Non-pigmented ciliary epithelial cell (primary cell): Measurements from ENCODE around the gene POLR3A.

Source experiments
- DNase-seq: peaks from one replicate; pipeline ENCODE4 v3.0.0-alpha.2; 2010; ENCODE audit warnings: low read depth

The POLR3A gene

GRCh38 chr10:77943121-77943901 lies 86.0 kb downstream of the POLR3A start:
- DNase-seq: no peak

- DNase-seq: no peak
These were observed 87.5 kb downstream of the POLR3A start for GRCh38 chr10:77941790-77942189.

GRCh38 chr10:77940627-77941026 lies 88.7 kb downstream of the POLR3A start:
- DNase-seq: no peak

GRCh38 chr10:77940225-77940624 lies 89.1 kb downstream of the POLR3A start:
- DNase-seq: no peak

GRCh38 chr10:77939561-77940001 lies 89.7 kb downstream of the POLR3A start:
- no peak for DNase-seq

GRCh38 chr10:77936697-77937567 lies 92.4 kb downstream of the POLR3A start:
- no peak for DNase-seq

- no peak for DNase-seq
These were observed 97.1 kb downstream of the POLR3A start for GRCh38 chr10:77932016-77932715.

- DNase-seq: no peak
These were observed 101.7 kb downstream of the POLR3A start for GRCh38 chr10:77927402-77928246.

GRCh38 chr10:77926566-77927401 lies 102.5 kb downstream of the POLR3A start, which contains the start of gene DLG5:
DLG5 (minus strand) TSS chr10:77926755; CDS start chr10:77926520, 235 bp downstream.
- no peak for DNase-seq

- no peak for DNase-seq
These were observed 103.3 kb downstream of the POLR3A start for GRCh38 chr10:77925795-77926565.

- DNase-seq: no peak
These were observed 103.9 kb downstream of the POLR3A start for GRCh38 chr10:77925410-77925794.

GRCh38 chr10:77922566-77923179 lies 106.6 kb downstream of the POLR3A start:
- no peak for DNase-seq

GRCh38 chr10:77922055-77922454 lies 107.3 kb downstream of the POLR3A start:
- DNase-seq: no peak

- DNase-seq: no peak
These were observed 107.9 kb downstream of the POLR3A start for GRCh38 chr10:77921395-77921794.

- DNase-seq: no peak
These were observed 108.8 kb downstream of the POLR3A start for GRCh38 chr10:77920495-77920894.

- peak; percentile 37 for DNase-seq
These were observed 109.6 kb downstream of the POLR3A start for GRCh38 chr10:77919713-77920108.
